ENCODE measurements around the gene FTL.

Gene FTL

DNA sequence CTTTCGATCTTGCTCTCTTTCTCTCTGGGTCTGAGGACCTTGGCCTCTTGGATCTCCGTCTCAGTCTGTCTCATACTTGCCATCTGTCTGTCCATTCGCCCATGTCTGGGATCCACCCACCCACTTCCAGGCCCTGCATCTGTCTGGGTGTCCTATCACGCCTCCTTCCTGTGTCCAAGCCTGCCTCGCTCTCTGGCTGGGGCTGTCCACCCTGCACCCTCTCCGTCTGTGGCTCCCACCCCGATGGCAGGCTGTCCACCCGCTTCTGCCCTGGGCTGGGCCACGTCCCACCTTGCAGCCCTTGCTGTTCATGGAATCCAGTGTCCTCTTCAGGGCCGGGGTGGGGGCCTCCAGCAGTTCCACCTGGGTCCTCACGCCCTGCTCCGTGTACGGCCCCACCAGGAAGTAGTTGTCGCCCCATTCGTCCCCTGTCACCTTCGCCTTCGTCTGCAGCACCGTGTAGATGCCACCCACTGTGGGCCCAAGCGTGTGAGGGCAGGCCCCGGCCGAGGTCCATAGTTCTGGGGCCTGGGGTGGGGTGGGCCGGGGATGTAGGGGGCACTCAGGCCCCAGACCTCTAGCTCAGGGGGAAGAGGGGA lies 26.0 kb downstream of the FTL start:
- DNase-seq (ENCODE audit: low read depth in 2 of 3, low spot score in 2 of 3), result no peak

DNA sequence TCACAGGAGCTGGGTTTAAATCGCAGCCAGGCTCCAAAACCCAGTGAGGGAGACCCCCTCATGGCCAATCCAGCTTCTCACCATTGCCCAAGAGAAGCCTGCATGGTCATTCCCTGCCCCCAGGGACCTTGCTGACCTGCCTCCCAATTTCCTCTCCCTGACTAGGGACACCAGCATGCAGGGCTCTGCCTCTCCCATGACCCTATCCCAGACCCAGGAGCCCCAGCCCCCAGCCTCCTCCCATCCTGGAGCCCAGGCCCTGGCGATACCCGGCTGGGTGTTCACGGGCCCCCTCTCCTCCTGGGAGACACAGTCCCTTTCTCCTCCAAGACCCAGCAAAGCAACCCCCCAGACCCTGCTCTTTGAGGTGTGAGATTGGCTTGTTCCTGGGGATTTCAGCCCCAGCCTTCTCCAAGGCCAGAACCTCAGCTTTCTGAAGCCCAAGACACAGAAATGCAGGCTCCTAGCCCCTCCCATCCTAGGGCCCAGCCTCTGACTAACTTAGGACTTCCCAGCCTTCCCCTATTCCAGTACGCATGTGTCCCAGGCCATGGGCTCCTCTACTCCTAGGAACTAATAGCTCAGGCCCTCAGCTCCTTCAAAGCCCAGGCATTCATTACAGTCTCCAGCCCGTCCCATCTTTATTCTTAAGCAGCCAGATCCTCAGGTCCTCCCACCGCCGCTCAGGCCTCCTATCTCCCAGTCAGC lies 26.9 kb downstream of the FTL start:
- no peak for DNase-seq (ENCODE audit: low read depth in 2 of 3, low spot score in 2 of 3)

- DNase-seq (ENCODE audit: low read depth in 2 of 3, low spot score in 2 of 3), result no peak
Observed at GRCh38 chr19:48992581-48993174, 27.6 kb downstream of the FTL start.

DNA sequence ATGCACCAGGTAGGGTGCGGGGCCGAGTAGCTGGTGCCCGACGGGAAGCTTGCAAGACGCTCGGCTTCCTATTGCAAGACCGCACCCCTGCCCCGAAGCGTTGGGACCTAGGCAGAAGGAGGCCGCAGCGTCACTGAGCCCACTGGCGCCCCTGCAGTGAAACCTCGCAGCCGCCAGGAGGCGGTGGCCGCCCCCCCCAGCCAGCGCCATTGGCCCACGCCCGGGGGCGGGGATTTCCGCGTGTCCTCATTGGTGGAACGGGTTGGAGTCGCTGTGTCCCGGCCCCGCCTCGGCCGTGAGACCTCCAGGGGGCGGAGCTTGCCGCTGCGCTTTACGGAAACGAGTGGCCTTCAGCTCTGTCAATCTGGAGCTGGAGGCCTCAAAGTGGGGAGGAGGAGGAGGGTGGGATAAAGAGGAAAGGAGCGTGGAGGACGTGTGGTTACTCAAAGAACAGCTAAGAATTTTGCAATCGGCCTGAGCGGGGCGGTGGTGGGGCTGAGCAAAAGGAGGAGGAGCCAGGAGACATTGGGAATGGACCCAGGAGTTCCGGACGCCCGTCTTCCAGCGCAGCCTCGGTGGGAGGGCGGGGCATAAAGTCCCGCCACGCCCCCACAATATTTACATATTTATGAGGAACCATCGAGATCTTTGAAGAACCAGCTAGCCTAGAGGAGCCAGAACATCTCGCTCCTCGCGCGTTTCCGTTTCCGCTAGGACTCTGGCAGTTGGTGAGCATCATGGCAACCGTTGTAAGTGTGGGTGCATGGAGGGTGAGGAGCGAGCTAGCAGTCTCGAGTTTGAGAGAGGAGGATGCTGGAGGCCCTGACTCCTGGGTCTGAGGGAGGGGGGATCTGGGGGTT lies 28.3 kb downstream of the FTL start, which contains the start of the genes GYS1 and RUVBL2:
Gene GYS1 (minus strand): TSS at position 135 of the 860 bp plus-strand sequence. CDS start 197 bp downstream, outside the sequence.
Gene RUVBL2 (plus strand): TSS at position 713 of the 860 bp plus-strand sequence. CDS start 25 bp downstream, at position 738.
- peak; percentile 97 to 99 (median 98) for DNase-seq (ENCODE audit: low read depth in 2 of 3, low spot score in 2 of 3)

- DNase-seq (ENCODE audit: low read depth in 2 of 3, low spot score in 2 of 3), result no peak
Observed at GRCh38 chr19:48994035-48994386, 28.9 kb downstream of the FTL start.

DNA sequence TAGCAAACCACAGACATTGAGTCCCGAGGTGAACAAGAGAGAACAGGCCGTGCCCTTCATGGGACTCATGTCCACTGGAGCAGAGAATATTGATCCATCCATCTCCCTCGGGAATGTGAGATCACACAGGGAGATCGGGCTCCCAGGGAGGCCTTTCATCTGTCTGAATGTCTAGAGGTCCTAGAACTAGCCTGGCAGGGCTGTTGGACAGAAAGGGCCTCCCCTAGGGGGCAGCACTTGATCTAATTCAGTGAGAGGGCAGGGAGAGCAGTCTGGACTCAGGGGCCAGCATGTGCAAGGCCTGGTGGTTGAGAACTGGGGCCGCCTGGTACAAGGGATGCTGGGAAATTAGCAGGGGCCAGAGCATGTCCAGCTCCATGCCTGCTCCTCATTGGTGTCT lies 32.9 kb downstream of the FTL start:
- no peak for DNase-seq (ENCODE audit: low read depth in 2 of 3, low spot score in 2 of 3)

DNA sequence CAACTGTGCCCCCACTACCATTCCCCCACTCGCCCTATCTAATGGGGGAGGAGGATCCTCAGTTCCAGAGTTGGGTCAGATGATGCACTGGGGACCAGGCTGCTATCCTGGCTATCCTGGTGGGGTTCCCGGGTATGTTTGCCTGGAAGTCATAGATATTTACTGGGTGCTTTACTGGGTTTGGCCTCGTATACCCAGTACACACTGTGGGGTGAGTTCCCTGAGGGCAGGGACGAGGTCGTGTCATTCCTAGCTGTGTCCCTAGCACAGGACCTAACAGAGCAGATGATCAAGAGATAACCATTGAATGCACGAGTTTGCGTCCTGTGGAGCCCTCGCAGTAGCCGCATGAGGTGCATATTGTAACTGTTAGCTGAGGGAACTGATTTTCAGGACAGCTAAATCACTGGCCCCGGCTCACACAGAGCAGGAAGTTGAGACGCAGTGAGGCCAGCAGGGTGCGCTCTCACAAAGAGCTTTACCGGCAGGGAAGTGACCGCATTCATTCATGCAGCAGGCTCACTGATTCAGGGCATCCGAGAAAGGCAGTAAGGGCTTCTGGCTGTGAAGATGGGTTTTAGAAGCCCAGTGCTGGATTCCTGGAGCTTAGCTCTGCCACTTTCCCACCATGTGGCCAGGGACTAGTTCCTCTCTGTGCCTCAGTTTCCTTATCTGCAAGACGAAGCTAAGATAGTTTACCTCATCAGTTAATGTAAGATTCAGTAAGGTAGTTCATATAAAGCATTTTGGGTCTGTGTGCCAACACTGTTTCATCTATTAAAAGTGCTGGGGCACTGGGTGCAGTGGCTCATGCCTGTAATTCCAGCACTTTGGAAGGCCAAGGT lies 34.6 kb downstream of the FTL start:
- peak in 1 of 3 experiments; percentile 49 for DNase-seq (ENCODE audit: low read depth in 2 of 3, low spot score in 2 of 3)

DNA sequence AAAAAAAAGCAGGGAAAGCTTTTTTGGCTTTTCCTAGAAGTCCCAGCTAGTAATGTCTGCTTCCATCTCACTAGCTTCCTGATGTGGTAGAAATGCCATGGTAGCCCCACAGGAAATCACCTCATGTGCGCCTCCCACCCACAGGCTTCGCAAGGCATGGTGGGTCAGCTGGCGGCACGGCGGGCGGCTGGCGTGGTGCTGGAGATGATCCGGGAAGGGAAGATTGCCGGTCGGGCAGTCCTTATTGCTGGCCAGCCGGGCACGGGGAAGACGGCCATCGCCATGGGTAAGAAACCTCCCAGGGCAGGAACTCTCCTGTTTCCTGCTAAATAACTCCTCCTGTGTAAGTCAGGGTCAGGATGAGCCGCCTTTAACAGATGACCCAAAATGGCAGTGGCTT lies 39.0 kb downstream of the FTL start:
- DNase-seq (ENCODE audit: low read depth in 2 of 3, low spot score in 2 of 3), result no peak

DNA sequence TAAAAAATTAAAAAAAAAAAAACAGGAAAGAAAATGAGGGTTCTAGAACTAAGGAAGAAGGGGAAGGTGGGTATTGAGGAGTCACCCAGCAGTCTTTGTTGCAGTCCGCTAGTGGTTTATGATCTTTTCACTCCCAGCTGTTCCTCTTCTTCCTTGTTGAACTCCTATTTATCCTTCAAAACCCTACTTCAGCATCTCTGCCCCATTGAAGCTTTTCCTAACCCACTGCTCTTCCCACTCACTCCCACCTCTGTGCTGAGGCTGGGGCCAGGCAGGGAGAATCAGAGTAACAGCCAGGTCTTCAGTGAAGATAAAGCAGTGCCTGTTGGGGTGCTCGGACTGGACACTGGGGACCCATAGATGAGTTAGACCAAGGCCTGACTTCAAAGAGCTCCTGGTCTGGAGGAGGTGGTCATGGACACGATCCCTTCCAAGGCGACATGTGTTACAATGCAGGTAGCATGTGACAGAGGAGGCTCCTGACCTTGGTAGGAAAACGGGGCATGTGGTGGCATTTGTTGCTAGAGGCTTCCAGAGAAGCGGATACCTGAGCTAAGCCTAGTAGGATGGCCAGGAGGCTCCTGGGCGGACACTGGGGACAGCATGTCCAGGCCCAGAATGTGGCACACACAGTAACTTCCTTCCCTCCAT lies 40.0 kb downstream of the FTL start:
- DNase-seq (ENCODE audit: low read depth in 2 of 3, low spot score in 2 of 3), result no peak

DNA sequence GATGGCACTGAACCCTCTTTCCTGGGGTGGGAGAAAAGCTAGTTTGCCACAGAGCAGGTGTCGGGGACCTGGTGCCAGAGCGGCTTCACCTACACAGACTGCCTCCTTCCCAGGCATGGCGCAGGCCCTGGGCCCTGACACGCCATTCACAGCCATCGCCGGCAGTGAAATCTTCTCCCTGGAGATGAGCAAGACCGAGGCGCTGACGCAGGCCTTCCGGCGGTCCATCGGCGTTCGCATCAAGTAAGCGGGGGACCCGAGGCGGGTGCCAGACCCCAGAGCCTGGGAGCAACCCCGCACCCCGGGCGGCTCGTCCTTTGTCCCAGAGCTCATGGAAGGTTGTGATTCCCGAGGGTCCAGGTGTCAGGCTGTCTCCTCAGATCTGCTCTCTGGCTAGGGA lies 41.8 kb downstream of the FTL start:
- no peak for DNase-seq (ENCODE audit: low read depth in 2 of 3, low spot score in 2 of 3)

DNA sequence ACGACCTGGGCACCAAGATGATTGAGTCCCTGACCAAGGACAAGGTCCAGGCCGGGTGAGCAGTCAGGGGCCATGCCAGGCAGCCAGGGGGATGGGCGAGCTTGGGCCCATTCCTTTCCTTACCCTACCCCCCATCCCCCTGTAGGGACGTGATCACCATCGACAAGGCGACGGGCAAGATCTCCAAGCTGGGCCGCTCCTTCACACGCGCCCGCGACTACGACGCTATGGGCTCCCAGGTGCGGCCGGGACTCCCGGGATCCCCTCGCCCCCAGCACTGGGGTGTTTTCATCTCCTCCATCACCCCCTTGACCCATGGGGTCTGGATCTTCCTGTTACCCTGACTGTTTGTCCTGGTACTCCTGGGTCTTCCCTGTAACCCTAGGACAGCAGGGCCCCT lies 44.7 kb downstream of the FTL start:
- no peak for DNase-seq (ENCODE audit: low read depth in 2 of 3, low spot score in 2 of 3)

DNA sequence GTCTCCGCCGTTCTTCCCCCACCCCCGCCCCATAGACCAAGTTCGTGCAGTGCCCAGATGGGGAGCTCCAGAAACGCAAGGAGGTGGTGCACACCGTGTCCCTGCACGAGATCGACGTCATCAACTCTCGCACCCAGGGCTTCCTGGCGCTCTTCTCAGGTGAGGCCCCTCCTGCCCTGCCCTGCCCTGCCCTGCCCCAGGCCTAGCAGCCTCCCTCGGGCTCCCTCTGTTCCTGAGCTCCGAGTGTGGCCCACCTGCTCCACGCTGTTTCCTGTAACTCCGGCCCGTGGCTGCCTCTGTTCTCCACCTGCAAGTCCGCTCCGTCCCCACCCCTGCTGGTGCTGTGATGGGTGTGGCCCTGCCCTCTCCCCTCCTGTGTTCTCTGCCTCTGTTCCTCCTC lies 45.3 kb downstream of the FTL start:
- no peak for DNase-seq (ENCODE audit: low read depth in 2 of 3, low spot score in 2 of 3)

DNA sequence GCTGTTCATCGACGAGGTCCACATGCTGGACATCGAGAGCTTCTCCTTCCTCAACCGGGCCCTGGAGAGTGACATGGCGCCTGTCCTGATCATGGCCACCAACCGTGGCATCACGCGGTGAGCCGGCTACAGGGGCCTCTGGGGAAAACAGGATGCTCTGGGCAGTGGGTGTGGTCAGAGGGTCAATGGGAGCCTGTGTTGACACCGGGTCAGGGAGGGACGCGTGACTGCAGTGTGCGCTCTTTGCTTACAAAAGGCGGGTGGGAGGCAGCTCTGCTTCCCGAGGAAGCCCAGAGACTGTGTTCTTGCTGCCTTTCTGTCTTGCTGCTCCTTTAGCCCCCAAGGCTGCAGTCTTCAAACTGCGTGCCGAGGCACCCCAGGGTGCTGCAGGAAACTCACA lies 46.1 kb downstream of the FTL start:
- no peak for DNase-seq (ENCODE audit: low read depth in 2 of 3, low spot score in 2 of 3)

- DNase-seq (ENCODE audit: low read depth in 2 of 3, low spot score in 2 of 3), result no peak
Observed at GRCh38 chr19:49014123-49014869, 49.2 kb downstream of the FTL start.

DNA sequence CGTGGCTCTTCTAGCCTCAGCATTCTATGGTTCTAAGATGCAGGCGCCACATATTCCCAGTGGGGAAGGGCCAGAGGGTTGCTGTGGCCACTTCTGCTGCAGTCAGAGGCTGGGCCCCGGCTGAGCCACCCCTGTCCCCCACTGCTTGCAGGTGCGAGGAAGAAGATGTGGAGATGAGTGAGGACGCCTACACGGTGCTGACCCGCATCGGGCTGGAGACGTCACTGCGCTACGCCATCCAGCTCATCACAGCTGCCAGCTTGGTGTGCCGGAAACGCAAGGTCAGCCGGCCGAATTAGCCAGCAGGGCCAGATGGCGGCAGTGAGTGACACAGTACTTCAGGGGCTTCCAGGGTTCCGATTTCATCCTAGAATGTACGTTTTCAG lies 49.8 kb downstream of the FTL start:
- no peak for DNase-seq (ENCODE audit: low read depth in 2 of 3, low spot score in 2 of 3)

GRCh38 chr19:49016067-49016839 lies 51.1 kb downstream of the FTL start:
- DNase-seq (ENCODE audit: low read depth in 2 of 3, low spot score in 2 of 3), result no peak

Data from activated CD8-positive, alpha-beta memory T cell treated with anti-CD3 and anti-CD28 coated beads for 48 hours (primary cell).